ENCODE data around the gene AURKA. TPM values are rescaled to one million over a fixed set of nuclear protein-coding genes. Genes with fewer than 3 reads are reported as not detected.
A peak's percentile ranks its signal among the peaks of the same experiment; 100 is the strongest.

The AURKA gene
- total RNA-seq, 1 experiment from 2014 or later, result 75.3 TPM

- ChIA-PET CTCF (no interaction called here), POLR2A (interaction anchor here (0.8 to 1.4 kb wide), 2 partner anchors 9 to 11 kb away, joined by 3 to 4 read pairs; partner anchors contain the start of genes AURKA and CSTF1)
- DNase-seq (ENCODE audit: unreplicated experiment), result no peak
- H3K4me3 Mint-ChIP-seq (ENCODE audit: unreplicated experiment), result no peak overlapping the region
- no TSS peak for BruUV-seq (replicated peaks)
- H3K4me1 Mint-ChIP-seq (ENCODE audit: insufficient read depth, unreplicated experiment), result no peaks in the 10 kb centered on the region
- no peaks in the 10 kb centered on the region for H3K27me3 Mint-ChIP-seq (ENCODE audit: insufficient read depth, unreplicated experiment)
- no peaks in the 10 kb centered on the region for H3K9me3 Mint-ChIP-seq (ENCODE audit: unreplicated experiment)
- peaks cover 99% of the 10 kb centered on the region for H3K36me3 Mint-ChIP-seq (ENCODE audit: insufficient read depth, unreplicated experiment)
- intact Hi-C loops (cut with micrococcal nuclease), result loop anchor here (5.0 kb wide), 1 partner anchor 64 kb away; the partner anchor contains the start of gene RTF2
- TF ChIP-seq CTCF (IDR thresholded peaks at IDR 0.05; ENCODE audit: unreplicated experiment), result no peak
- no peak overlapping the region for H3K27ac Mint-ChIP-seq (ENCODE audit: low read depth, unreplicated experiment)
Observed at GRCh38 chr20:56403465-56403864, 11.4 kb upstream of the AURKA start.

DNA sequence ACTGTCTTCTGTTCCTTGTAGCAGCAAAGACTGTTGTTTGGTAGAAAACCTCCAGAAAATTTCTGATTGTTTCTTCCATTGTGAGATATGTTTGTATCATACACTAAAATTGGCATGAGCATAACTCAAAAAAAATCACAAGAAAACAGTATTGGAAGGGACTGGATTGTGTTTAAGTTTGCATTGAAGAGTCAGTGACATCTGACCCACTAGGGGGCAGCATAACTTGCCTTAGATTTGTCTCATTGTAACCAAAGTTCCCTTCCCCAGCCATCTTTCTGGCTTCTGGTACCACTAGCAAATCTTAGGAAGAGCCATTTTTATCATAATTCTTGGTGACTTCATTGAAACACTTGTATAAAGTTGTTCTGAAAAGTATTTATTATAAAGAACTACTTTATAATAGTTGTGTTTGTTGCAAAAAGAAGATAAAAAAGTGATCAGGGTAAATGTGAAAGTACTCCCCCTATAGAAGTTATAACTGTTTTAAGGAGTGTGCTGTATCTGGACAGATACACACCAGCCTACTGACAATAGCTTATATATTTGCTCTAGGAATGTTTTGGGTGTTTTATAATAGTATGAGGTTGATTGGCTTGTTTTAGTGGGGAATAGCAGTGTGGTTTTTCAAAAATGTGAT lies 8.1 kb upstream of the AURKA start:
- Mint-ChIP-seq H3K36me3 (ENCODE audit: insufficient read depth, unreplicated experiment) (peaks cover 98% of the 10 kb centered on the region), H3K9me3 (ENCODE audit: unreplicated experiment) (no peaks in the 10 kb centered on the region), H3K4me1 (ENCODE audit: insufficient read depth, unreplicated experiment) (no peaks in the 10 kb centered on the region), H3K27me3 (ENCODE audit: insufficient read depth, unreplicated experiment) (no peaks in the 10 kb centered on the region), H3K27ac (ENCODE audit: low read depth, unreplicated experiment) (no peak overlapping the region), H3K4me3 (ENCODE audit: unreplicated experiment) (no peak overlapping the region)
- intact Hi-C loops (cut with micrococcal nuclease), result loop anchor here (1.0 to 5.0 kb wide), 3 partner anchors 67 to 177 kb away; partner anchors contain the start of gene RTF2
- DNase-seq (ENCODE audit: unreplicated experiment), result peak; percentile 70
- BruUV-seq (replicated peaks), result no TSS peak
- CTCF ChIA-PET, result interaction anchor here (0.5 to 1.9 kb wide), 22 partner anchors 9 to 994 kb away, joined by 3 to 14 read pairs (median 4); partner anchors contain the start of gene CASS4
- peak; percentile 60 for TF ChIP-seq CTCF (IDR thresholded peaks at IDR 0.05; ENCODE audit: unreplicated experiment)
- POLR2A ChIA-PET, result interaction anchor here (0.7 to 1.1 kb wide), 2 partner anchors 41 to 893 kb away, joined by 3 to 4 read pairs; partner anchors contain the start of gene FAM210B

- TF ChIP-seq CTCF (IDR thresholded peaks at IDR 0.05; ENCODE audit: unreplicated experiment), result no peak
- Mint-ChIP-seq H3K4me3 (ENCODE audit: unreplicated experiment) (no peak overlapping the region), H3K9me3 (ENCODE audit: unreplicated experiment) (no peaks in the 10 kb centered on the region), H3K27ac (ENCODE audit: low read depth, unreplicated experiment) (peak overlapping the region; percentile 27), H3K4me1 (ENCODE audit: insufficient read depth, unreplicated experiment) (peaks cover 6% of the 10 kb centered on the region), H3K36me3 (ENCODE audit: insufficient read depth, unreplicated experiment) (peaks cover 54% of the 10 kb centered on the region), H3K27me3 (ENCODE audit: insufficient read depth, unreplicated experiment) (no peaks in the 10 kb centered on the region)
- ChIA-PET CTCF (interaction anchor here (0.6 to 1.8 kb wide), 9 partner anchors 11 to 192 kb away, joined by 3 to 9 read pairs (median 4); partner anchors contain the start of gene MC3R), POLR2A (interaction anchor here (0.5 to 6.8 kb wide), 5 partner anchors 9 to 1849 kb away, joined by 3 to 100 read pairs (median 3); partner anchors contain the start of genes CASS4 and FAM210B)
- no peak for DNase-seq (ENCODE audit: unreplicated experiment)
- no TSS peak for BruUV-seq (replicated peaks)
- intact Hi-C loops (cut with micrococcal nuclease), result no loop called here
Observed at GRCh38 chr20:56395166-56395565, 3.2 kb upstream of the AURKA start.

GRCh38 chr20:56393653-56394052 lies 1.6 kb upstream of the AURKA start:
- Mint-ChIP-seq H3K4me1 (ENCODE audit: insufficient read depth, unreplicated experiment) (peaks cover 22% of the 10 kb centered on the region), H3K36me3 (ENCODE audit: insufficient read depth, unreplicated experiment) (peaks cover 42% of the 10 kb centered on the region), H3K9me3 (ENCODE audit: unreplicated experiment) (no peaks in the 10 kb centered on the region), H3K27ac (ENCODE audit: low read depth, unreplicated experiment) (no peak overlapping the region), H3K4me3 (ENCODE audit: unreplicated experiment) (no peak overlapping the region), H3K27me3 (ENCODE audit: insufficient read depth, unreplicated experiment) (no peaks in the 10 kb centered on the region)
- POLR2A ChIA-PET, result interaction anchor here (0.5 to 6.8 kb wide), 13 partner anchors 11 to 668 kb away, joined by 3 to 100 read pairs (median 4); partner anchors contain the start of genes FAM210B and RTF2
- DNase-seq (ENCODE audit: unreplicated experiment), result no peak
- CTCF ChIA-PET, result interaction anchor here (0.5 to 1.5 kb wide), 10 partner anchors 11 to 1412 kb away, joined by 3 to 4 read pairs (median 3); partner anchors contain the start of gene FAM210B
- intact Hi-C loops (cut with micrococcal nuclease), result loop anchor here (2.0 kb wide), 2 partner anchors 35 to 191 kb away; partner anchors contain the start of gene FAM210B
- no TSS peak for BruUV-seq (replicated peaks)
- no peak for TF ChIP-seq CTCF (IDR thresholded peaks at IDR 0.05; ENCODE audit: unreplicated experiment)

Measured in MCF 10A (cell line).